ENCODE data around the gene DDX3X.

DDX3X gene

DNA sequence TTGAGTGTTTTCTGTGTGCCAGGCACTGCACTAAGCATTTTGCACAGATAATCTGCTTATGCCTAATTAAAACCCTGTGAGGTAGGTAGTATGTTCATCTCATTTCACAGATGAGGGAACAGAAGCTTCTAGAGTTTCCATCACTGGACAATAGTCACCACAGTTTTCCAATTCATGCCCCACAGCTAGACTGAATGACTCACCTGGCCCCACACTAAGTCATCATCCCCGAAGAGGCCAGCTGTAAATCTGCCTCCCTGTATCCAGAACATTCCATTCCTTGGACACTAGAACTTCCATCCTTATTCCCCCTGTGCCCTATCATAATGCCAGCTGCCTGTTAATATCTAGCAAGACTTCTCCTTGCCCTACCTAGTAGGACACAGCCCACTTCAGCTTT lies 72.2 kb downstream of the DDX3X start:
- TF ChIP-seq TAF1 (IDR thresholded peaks at IDR 0.05; ENCODE audit: borderline replicate concordance, insufficient read depth, low read length) (no peak), POLR2AphosphoS5 (IDR thresholded peaks at IDR 0.05; ENCODE audit: low read depth, low read length) (no peak), REST (IDR thresholded peaks at IDR 0.05; ENCODE audit: insufficient read depth in 1 of 2, low read depth in 2 of 2, low read length in 2 of 2) (no peak), SIN3A (IDR thresholded peaks at IDR 0.05; ENCODE audit: borderline replicate concordance, insufficient read depth, low read length) (no peak), FOXP2 (optimal IDR thresholded peaks at IDR 0.05; ENCODE audit: borderline replicate concordance, extremely low read depth, extremely low read length, insufficient read depth) (no peak)

- TF ChIP-seq TAF1 (IDR thresholded peaks at IDR 0.05; ENCODE audit: borderline replicate concordance, insufficient read depth, low read length) (no peak), POLR2AphosphoS5 (IDR thresholded peaks at IDR 0.05; ENCODE audit: low read depth, low read length) (no peak), SIN3A (IDR thresholded peaks at IDR 0.05; ENCODE audit: borderline replicate concordance, insufficient read depth, low read length) (no peak), FOXP2 (optimal IDR thresholded peaks at IDR 0.05; ENCODE audit: borderline replicate concordance, extremely low read depth, extremely low read length, insufficient read depth) (no peak), REST (IDR thresholded peaks at IDR 0.05; ENCODE audit: insufficient read depth in 1 of 2, low read depth in 2 of 2, low read length in 2 of 2) (no peak)
These were observed 73.9 kb downstream of the DDX3X start for GRCh38 chrX:41407816-41408215.

DNA sequence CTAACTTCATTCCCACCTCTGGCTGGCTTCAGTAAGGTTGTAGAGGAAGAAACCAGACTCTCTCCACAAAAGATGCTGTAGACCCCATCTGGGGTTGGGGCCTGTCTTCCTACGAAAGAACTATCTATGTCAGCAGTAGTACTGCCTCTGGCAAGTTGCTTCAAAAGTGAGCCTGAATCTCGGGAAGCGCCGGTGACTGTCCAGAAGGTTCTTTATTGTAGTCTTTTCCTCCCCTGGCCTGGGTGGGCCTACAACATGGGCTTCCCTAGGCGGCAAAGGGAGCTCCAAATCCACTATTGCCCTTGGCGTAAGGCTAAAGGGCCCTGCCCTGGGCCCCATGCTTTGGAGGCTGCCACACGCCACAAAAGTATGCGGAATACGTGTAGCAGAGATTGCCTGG lies 74.6 kb downstream of the DDX3X start:
- TF ChIP-seq POLR2AphosphoS5 (IDR thresholded peaks at IDR 0.05; ENCODE audit: low read depth, low read length) = no peak
- TF ChIP-seq FOXP2 (optimal IDR thresholded peaks at IDR 0.05; ENCODE audit: borderline replicate concordance, extremely low read depth, extremely low read length, insufficient read depth) = no peak
- no peak for TF ChIP-seq SIN3A (IDR thresholded peaks at IDR 0.05; ENCODE audit: borderline replicate concordance, insufficient read depth, low read length)
- no peak for TF ChIP-seq REST (IDR thresholded peaks at IDR 0.05; ENCODE audit: insufficient read depth in 1 of 2, low read depth in 2 of 2, low read length in 2 of 2)
- TF ChIP-seq TAF1 (IDR thresholded peaks at IDR 0.05; ENCODE audit: borderline replicate concordance, insufficient read depth, low read length) = no peak

DNA sequence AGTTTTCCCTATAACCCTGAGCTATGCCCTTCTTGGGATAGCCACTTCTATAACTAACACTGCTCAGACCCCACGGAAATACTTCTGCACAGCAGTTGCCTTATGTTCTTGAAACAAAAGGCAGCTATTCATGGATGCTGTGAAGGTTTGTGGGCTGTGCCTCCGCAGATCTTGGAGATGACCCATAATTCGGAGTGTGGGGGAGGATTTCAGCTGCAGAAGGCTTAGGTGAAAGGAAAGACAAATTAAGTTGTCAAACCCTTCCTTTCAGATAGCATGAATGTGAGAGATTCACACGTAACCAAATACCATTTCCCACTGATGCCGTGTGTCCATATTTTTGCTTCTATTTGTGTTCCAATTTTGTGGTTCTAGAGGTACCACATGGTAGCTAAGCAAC lies 75.0 kb downstream of the DDX3X start:
- no peak for TF ChIP-seq TAF1 (IDR thresholded peaks at IDR 0.05; ENCODE audit: borderline replicate concordance, insufficient read depth, low read length)
- TF ChIP-seq SIN3A (IDR thresholded peaks at IDR 0.05; ENCODE audit: borderline replicate concordance, insufficient read depth, low read length) = no peak
- TF ChIP-seq POLR2AphosphoS5 (IDR thresholded peaks at IDR 0.05; ENCODE audit: low read depth, low read length) = no peak
- no peak for TF ChIP-seq FOXP2 (optimal IDR thresholded peaks at IDR 0.05; ENCODE audit: borderline replicate concordance, extremely low read depth, extremely low read length, insufficient read depth)
- TF ChIP-seq REST (IDR thresholded peaks at IDR 0.05; ENCODE audit: insufficient read depth in 1 of 2, low read depth in 2 of 2, low read length in 2 of 2) = no peak

Data from PFSK-1 (cell line).